Measurements from ENCODE around the gene TMCC3. TPM values are rescaled to one million over a fixed set of nuclear protein-coding genes. Genes with fewer than 3 reads are reported as not detected.

TMCC3 gene
- total and polyA plus RNA-seq, 3 experiments from 2014 or later, result 0.18 to 0.41 (median 0.18) TPM

- Mint-ChIP-seq H3K27me3 (peaks cover 2 to 5% of the 10 kb centered on the region in 2 donors), H3K4me1 (no peaks in the 10 kb centered on the region), H3K9me3 (no peaks in the 10 kb centered on the region), H3K36me3 (no peaks in the 10 kb centered on the region), H3K27ac (no peak overlapping the region), H3K4me3 (no peak overlapping the region)
- no peaks in the 10 kb centered on the region for H3K36me3 ChIP-seq (ENCODE audit: insufficient read depth, low read length)
- ChIA-PET CTCF (no interaction called here), POLR2A (no interaction called here)
- no peaks in the 10 kb centered on the region for H3K9me3 ChIP-seq (ENCODE audit: low read length)
- no peak overlapping the region for H3K27ac ChIP-seq (ENCODE audit: low read depth, low read length)
- H3K4me3 ChIP-seq (ENCODE audit: low read length), result no peak overlapping the region
- H3K4me1 ChIP-seq (ENCODE audit: insufficient read depth, low read length), result no peaks in the 10 kb centered on the region
- DNase-seq, result no peak
- no peaks in the 10 kb centered on the region for H3K27me3 ChIP-seq (ENCODE audit: insufficient read depth, low read length, poor library complexity, severe bottlenecking)
Observed at GRCh38 chr12:94658931-94659330, 8.6 kb upstream of the TMCC3 start.

- Histone ChIP-seq H3K4me3 (ENCODE audit: low read length) (no peak overlapping the region), H3K9me3 (ENCODE audit: low read length) (no peaks in the 10 kb centered on the region), H3K27ac (ENCODE audit: low read depth, low read length) (no peak overlapping the region), H3K36me3 (ENCODE audit: insufficient read depth, low read length) (no peaks in the 10 kb centered on the region), H3K27me3 (ENCODE audit: insufficient read depth, low read length, poor library complexity, severe bottlenecking) (no peaks in the 10 kb centered on the region), H3K4me1 (ENCODE audit: insufficient read depth, low read length) (no peaks in the 10 kb centered on the region)
- ChIA-PET CTCF (no interaction called here), POLR2A (no interaction called here)
- Mint-ChIP-seq H3K4me3 (no peak overlapping the region), H3K9me3 (no peaks in the 10 kb centered on the region), H3K27me3 (peaks cover 5 to 16% of the 10 kb centered on the region in 2 donors), H3K27ac (no peak overlapping the region), H3K36me3 (no peaks in the 10 kb centered on the region), H3K4me1 (no peaks in the 10 kb centered on the region)
- no peak for DNase-seq
Observed at GRCh38 chr12:94656556-94656955, 6.2 kb upstream of the TMCC3 start.

- Histone ChIP-seq H3K4me1 (ENCODE audit: insufficient read depth, low read length) (no peaks in the 10 kb centered on the region), H3K27ac (ENCODE audit: low read depth, low read length) (no peak overlapping the region), H3K9me3 (ENCODE audit: low read length) (no peaks in the 10 kb centered on the region), H3K4me3 (ENCODE audit: low read length) (peak overlapping the region; percentile 19), H3K27me3 (ENCODE audit: insufficient read depth, low read length, poor library complexity, severe bottlenecking) (peaks cover 9% of the 10 kb centered on the region), H3K36me3 (ENCODE audit: insufficient read depth, low read length) (no peaks in the 10 kb centered on the region)
- ChIA-PET CTCF (interaction anchor here (1.0 kb wide), 1 partner anchor 28 kb away, joined by 3 read pairs; no protein-coding TSS in a partner anchor), POLR2A (no interaction called here)
- peaks cover 11 to 22% (median 19%) of the 10 kb centered on the region in 3 donors for H3K4me1 Mint-ChIP-seq
- peak overlapping the region in 3 of 8 donors; percentile 10 to 93 (median 30) for H3K27ac Mint-ChIP-seq
- H3K36me3 Mint-ChIP-seq, result no peaks in the 10 kb centered on the region
- peak; percentile 25 to 57 (median 29) for DNase-seq
- H3K27me3 Mint-ChIP-seq, result peaks cover 21 to 51% of the 10 kb centered on the region in 2 donors
- H3K9me3 Mint-ChIP-seq, result no peaks in the 10 kb centered on the region
- peak overlapping the region; percentile 73 to 92 (median 84) for H3K4me3 Mint-ChIP-seq
Observed at GRCh38 chr12:94649349-94650142, 811 bp downstream of the TMCC3 start.

GRCh38 chr12:94648578-94648977 lies 1.8 kb downstream of the TMCC3 start:
- no peak for DNase-seq
- no peaks in the 10 kb centered on the region for H3K36me3 ChIP-seq (ENCODE audit: insufficient read depth, low read length)
- H3K4me1 ChIP-seq (ENCODE audit: insufficient read depth, low read length), result no peaks in the 10 kb centered on the region
- Mint-ChIP-seq H3K27me3 (peaks cover 21 to 51% of the 10 kb centered on the region in 2 donors), H3K4me1 (peaks cover 21 to 32% (median 29%) of the 10 kb centered on the region in 3 donors), H3K36me3 (no peaks in the 10 kb centered on the region), H3K9me3 (no peaks in the 10 kb centered on the region), H3K4me3 (peak overlapping the region in 4 of 7 donors; percentile 84 to 92 (median 86)), H3K27ac (peak overlapping the region in 2 of 8 donors; percentile 30 to 56)
- H3K27me3 ChIP-seq (ENCODE audit: insufficient read depth, low read length, poor library complexity, severe bottlenecking), result peaks cover 9% of the 10 kb centered on the region
- ChIA-PET CTCF (no interaction called here), POLR2A (no interaction called here)
- H3K9me3 ChIP-seq (ENCODE audit: low read length), result no peaks in the 10 kb centered on the region
- no peak overlapping the region for H3K4me3 ChIP-seq (ENCODE audit: low read length)
- no peak overlapping the region for H3K27ac ChIP-seq (ENCODE audit: low read depth, low read length)

- no peak overlapping the region for H3K27ac ChIP-seq (ENCODE audit: low read depth, low read length)
- Mint-ChIP-seq H3K4me3 (peak overlapping the region in 6 of 7 donors; percentile 49 to 78 (median 72)), H3K36me3 (no peaks in the 10 kb centered on the region), H3K4me1 (peaks cover 26 to 37% (median 29%) of the 10 kb centered on the region in 3 donors), H3K27ac (peak overlapping the region in 5 of 8 donors; percentile 3 to 76 (median 32)), H3K9me3 (no peaks in the 10 kb centered on the region), H3K27me3 (peaks cover 12 to 33% of the 10 kb centered on the region in 2 donors)
- ChIA-PET CTCF (interaction anchor here (1.1 to 1.3 kb wide), 2 partner anchors 28 to 34 kb away, joined by 3 read pairs; no protein-coding TSS in a partner anchor), POLR2A (no interaction called here)
- no peaks in the 10 kb centered on the region for H3K36me3 ChIP-seq (ENCODE audit: insufficient read depth, low read length)
- no peaks in the 10 kb centered on the region for H3K4me1 ChIP-seq (ENCODE audit: insufficient read depth, low read length)
- no peak for DNase-seq
- H3K4me3 ChIP-seq (ENCODE audit: low read length), result no peak overlapping the region
- peaks cover 6% of the 10 kb centered on the region for H3K27me3 ChIP-seq (ENCODE audit: insufficient read depth, low read length, poor library complexity, severe bottlenecking)
- H3K9me3 ChIP-seq (ENCODE audit: low read length), result no peaks in the 10 kb centered on the region
Observed at GRCh38 chr12:94644141-94644979, 6.0 kb downstream of the TMCC3 start.

- ChIA-PET POLR2A (no interaction called here), CTCF (interaction anchor here (1.1 to 1.3 kb wide), 2 partner anchors 29 to 34 kb away, joined by 3 read pairs; no protein-coding TSS in a partner anchor)
- Histone ChIP-seq H3K27me3 (ENCODE audit: insufficient read depth, low read length, poor library complexity, severe bottlenecking) (no peaks in the 10 kb centered on the region), H3K4me1 (ENCODE audit: insufficient read depth, low read length) (no peaks in the 10 kb centered on the region), H3K4me3 (ENCODE audit: low read length) (no peak overlapping the region), H3K36me3 (ENCODE audit: insufficient read depth, low read length) (no peaks in the 10 kb centered on the region), H3K27ac (ENCODE audit: low read depth, low read length) (no peak overlapping the region), H3K9me3 (ENCODE audit: low read length) (no peaks in the 10 kb centered on the region)
- no peak for DNase-seq
- Mint-ChIP-seq H3K4me1 (peaks cover 22 to 29% (median 22%) of the 10 kb centered on the region in 3 donors), H3K27ac (peak overlapping the region in 2 of 8 donors; percentile 3 to 6), H3K27me3 (peaks cover 6 to 26% of the 10 kb centered on the region in 2 donors), H3K4me3 (peak overlapping the region in 1 of 7 donors; percentile 69), H3K9me3 (no peaks in the 10 kb centered on the region), H3K36me3 (no peaks in the 10 kb centered on the region)
Observed at GRCh38 chr12:94643606-94644005, 6.8 kb downstream of the TMCC3 start.

- H3K4me1 Mint-ChIP-seq, result peaks cover 20 to 27% (median 22%) of the 10 kb centered on the region in 3 donors
- H3K4me3 Mint-ChIP-seq, result no peak overlapping the region
- Histone ChIP-seq H3K36me3 (ENCODE audit: insufficient read depth, low read length) (no peaks in the 10 kb centered on the region), H3K4me3 (ENCODE audit: low read length) (no peak overlapping the region), H3K27ac (ENCODE audit: low read depth, low read length) (no peak overlapping the region), H3K27me3 (ENCODE audit: insufficient read depth, low read length, poor library complexity, severe bottlenecking) (no peaks in the 10 kb centered on the region), H3K9me3 (ENCODE audit: low read length) (no peaks in the 10 kb centered on the region), H3K4me1 (ENCODE audit: insufficient read depth, low read length) (no peaks in the 10 kb centered on the region)
- ChIA-PET CTCF (no interaction called here), POLR2A (interaction anchor here (0.6 kb wide), 1 partner anchor 493 kb away, joined by 3 read pairs; the partner anchor contains the start of gene PLXNC1)
- no peaks in the 10 kb centered on the region for H3K36me3 Mint-ChIP-seq
- no peaks in the 10 kb centered on the region for H3K9me3 Mint-ChIP-seq
- no peak for DNase-seq
- no peak overlapping the region for H3K27ac Mint-ChIP-seq
- peaks cover 3 to 13% of the 10 kb centered on the region in 2 donors for H3K27me3 Mint-ChIP-seq
Observed at GRCh38 chr12:94641283-94641682, 9.1 kb downstream of the TMCC3 start.

Data from CD8-positive, alpha-beta memory T cell (primary cell).